ENCODE measurements around the gene MYH15. TPM values are rescaled to one million over a fixed set of nuclear protein-coding genes. Genes with fewer than 3 reads are reported as not detected.

The MYH15 gene
- total RNA-seq, 6 donors from 2014 or later: 0.20 to 7.3 (median 0.93) TPM

DNA sequence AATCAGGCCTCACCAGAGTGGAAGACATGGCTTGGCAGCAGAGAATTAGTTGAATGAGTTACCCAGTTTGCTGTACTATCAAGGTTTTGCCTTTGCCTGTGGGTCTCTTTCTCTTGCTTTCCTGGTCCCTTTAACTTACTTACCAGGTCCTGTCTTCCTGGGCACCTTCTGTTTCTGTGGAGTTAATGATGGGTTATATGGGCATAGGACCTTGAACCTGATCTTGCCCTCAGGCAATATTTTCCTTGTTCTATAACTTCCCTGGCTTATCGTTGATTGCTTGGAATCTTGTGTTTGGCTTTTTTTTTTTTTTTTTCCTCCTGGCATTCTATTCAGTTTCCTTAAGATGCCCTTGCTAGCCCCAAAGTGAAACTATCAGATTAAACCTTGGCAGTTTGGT, 107.2 kb downstream of the MYH15 start:
- H3K9me3 ChIP-seq: no peaks in the 10 kb centered on the region
- H3K27ac ChIP-seq: no peak overlapping the region
- no peaks in the 10 kb centered on the region for H3K27me3 ChIP-seq
- H3K36me3 ChIP-seq: no peaks in the 10 kb centered on the region
- TF ChIP-seq EP300 (IDR thresholded peaks at IDR 0.05): no peak
- TF ChIP-seq POLR2AphosphoS5 (IDR thresholded peaks at IDR 0.05): no peak
- TF ChIP-seq, protein P1, sequence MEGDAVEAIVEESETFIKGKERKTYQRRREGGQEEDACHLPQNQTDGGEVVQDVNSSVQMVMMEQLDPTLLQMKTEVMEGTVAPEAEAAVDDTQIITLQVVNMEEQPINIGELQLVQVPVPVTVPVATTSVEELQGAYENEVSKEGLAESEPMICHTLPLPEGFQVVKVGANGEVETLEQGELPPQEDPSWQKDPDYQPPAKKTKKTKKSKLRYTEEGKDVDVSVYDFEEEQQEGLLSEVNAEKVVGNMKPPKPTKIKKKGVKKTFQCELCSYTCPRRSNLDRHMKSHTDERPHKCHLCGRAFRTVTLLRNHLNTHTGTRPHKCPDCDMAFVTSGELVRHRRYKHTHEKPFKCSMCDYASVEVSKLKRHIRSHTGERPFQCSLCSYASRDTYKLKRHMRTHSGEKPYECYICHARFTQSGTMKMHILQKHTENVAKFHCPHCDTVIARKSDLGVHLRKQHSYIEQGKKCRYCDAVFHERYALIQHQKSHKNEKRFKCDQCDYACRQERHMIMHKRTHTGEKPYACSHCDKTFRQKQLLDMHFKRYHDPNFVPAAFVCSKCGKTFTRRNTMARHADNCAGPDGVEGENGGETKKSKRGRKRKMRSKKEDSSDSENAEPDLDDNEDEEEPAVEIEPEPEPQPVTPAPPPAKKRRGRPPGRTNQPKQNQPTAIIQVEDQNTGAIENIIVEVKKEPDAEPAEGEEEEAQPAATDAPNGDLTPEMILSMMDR (IDR thresholded peaks at IDR 0.05): no peak
- TF ChIP-seq POLR2A (IDR thresholded peaks at IDR 0.05): no peak
- DNase-seq (no peak), ATAC-seq (ENCODE audit: low FRiP score in 2 of 2) (no peak)
- no peak overlapping the region for H3K4me3 ChIP-seq
- 38 to 47% methylated on average over 1 of the region's 1 CpG for WGBS, 2 donors
- peaks cover 0 to 18% (median 7%) of the 10 kb centered on the region in 4 donors for H3K4me1 ChIP-seq

DNA sequence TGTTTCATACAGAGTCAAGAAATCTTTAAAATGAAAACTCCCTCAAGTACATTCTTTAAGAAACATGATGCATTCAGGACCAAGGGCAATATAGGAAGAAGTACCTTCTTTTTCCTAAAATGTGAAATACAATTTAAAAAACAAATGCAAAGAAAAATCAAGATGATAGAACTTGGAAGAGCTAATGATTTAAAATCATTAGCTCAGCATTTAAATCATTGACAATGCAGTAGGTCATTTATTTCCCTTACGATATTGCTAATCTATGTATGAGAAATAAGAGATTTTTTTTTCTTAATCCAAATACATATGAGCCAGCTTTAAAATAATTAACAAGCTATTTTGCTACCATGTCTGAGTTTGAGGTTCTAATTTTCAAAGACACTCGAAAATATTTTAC, 108.6 kb downstream of the MYH15 start:
- no peak for TF ChIP-seq POLR2A (IDR thresholded peaks at IDR 0.05)
- TF ChIP-seq, protein P1 (IDR thresholded peaks at IDR 0.05): no peak
- no peak for TF ChIP-seq EP300 (IDR thresholded peaks at IDR 0.05)
- no peak for TF ChIP-seq POLR2AphosphoS5 (IDR thresholded peaks at IDR 0.05)
- Histone ChIP-seq H3K4me3 (no peak overlapping the region), H3K4me1 (peaks cover 0 to 7% (median 3%) of the 10 kb centered on the region in 4 donors), H3K36me3 (no peaks in the 10 kb centered on the region), H3K9me3 (no peaks in the 10 kb centered on the region), H3K27me3 (no peaks in the 10 kb centered on the region), H3K27ac (no peak overlapping the region)
- 93 to 95% methylated on average over 2 of the region's 2 CpGs for WGBS, 2 donors
- ATAC-seq (ENCODE audit: low FRiP score in 2 of 2) (no peak), DNase-seq (no peak)

DNA sequence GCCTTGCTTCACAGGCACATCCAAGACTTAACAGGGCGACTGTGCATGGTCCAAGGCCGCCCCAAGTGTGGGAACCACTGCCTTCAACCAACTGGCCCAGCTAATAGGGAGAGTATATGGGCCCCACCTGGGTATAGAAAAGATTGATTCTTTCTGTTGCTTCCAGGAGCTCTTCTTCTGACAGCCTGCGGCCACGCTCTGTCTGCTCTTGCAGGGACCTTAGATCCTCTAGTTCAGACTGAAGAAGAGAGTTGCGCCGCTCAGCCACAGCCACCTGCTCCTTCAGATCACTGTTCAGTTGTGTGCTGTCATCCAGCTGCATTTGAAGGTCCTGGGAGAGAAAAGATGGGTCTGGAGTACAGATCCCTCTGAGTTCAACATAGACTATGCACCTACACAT, 111.9 kb downstream of the MYH15 start:
- TF ChIP-seq EP300 (IDR thresholded peaks at IDR 0.05): no peak
- ATAC-seq (ENCODE audit: low FRiP score in 2 of 2) (peak in 1 of 2 donors; percentile 27), DNase-seq (no peak)
- H3K27ac ChIP-seq: no peak overlapping the region
- 94 to 100% methylated on average over 6 of the region's 6 CpGs for WGBS, 2 donors
- H3K27me3 ChIP-seq: no peaks in the 10 kb centered on the region
- H3K4me1 ChIP-seq: no peaks in the 10 kb centered on the region
- no peaks in the 10 kb centered on the region for H3K36me3 ChIP-seq
- H3K9me3 ChIP-seq: no peaks in the 10 kb centered on the region
- no peak overlapping the region for H3K4me3 ChIP-seq

DNA sequence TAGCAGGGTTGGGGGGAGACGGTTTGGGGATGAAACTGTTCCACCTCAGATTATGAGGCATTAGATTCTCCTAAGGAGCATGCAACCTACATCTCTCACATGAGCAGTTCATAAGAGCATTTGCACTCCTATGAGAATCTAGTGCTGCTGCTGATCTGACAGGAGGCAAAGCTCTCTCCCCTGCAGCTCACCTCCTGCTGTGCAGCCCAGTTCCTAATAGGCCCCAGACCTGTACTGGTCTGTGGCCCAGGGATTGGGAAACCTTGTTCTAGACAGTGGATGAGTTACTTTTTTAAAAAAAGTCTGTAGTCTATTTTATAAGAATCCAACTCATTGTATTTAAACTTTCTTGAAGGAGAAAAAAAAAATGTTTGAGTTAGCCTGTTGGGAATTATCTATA, 114.1 kb downstream of the MYH15 start:
- no peak overlapping the region for H3K4me3 ChIP-seq
- H3K27ac ChIP-seq: no peak overlapping the region
- H3K9me3 ChIP-seq: no peaks in the 10 kb centered on the region
- no peaks in the 10 kb centered on the region for H3K4me1 ChIP-seq
- WGBS, 2 donors: 86 to 87% methylated on average over 1 of the region's 1 CpG
- no peak for ATAC-seq (ENCODE audit: low FRiP score in 2 of 2)
- no peaks in the 10 kb centered on the region for H3K36me3 ChIP-seq
- DNase-seq: no peak
- no peak for TF ChIP-seq EP300 (IDR thresholded peaks at IDR 0.05)
- no peak for TF ChIP-seq POLR2A (IDR thresholded peaks at IDR 0.05)
- TF ChIP-seq POLR2AphosphoS5 (IDR thresholded peaks at IDR 0.05): no peak
- TF ChIP-seq, protein P1 (IDR thresholded peaks at IDR 0.05): no peak
- no peaks in the 10 kb centered on the region for H3K27me3 ChIP-seq

DNA sequence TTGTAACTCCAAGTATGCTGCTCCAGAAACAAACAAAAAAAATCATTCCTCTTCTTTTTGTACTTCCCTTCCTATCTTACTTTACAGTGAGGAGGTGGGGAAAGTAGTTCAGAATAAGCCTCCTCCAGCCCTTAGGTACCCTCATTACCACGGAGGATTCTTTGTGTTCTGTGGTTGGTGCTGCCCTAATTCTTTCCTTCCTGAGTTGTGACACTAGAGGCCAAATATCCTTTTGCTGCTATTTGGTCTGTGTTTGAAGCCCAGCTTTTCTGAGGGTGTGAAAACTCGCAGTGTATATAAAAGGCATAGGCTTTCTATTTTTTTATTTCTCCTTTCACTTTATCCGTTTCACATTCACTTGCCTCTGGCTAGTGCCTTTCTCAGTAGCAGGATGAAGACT, 115.8 kb downstream of the MYH15 start:
- H3K4me1 ChIP-seq: no peaks in the 10 kb centered on the region
- no peak for ATAC-seq (ENCODE audit: low FRiP score in 2 of 2)
- TF ChIP-seq, protein P1 (IDR thresholded peaks at IDR 0.05): no peak
- TF ChIP-seq EP300 (IDR thresholded peaks at IDR 0.05) (no peak), POLR2A (IDR thresholded peaks at IDR 0.05) (no peak), POLR2AphosphoS5 (IDR thresholded peaks at IDR 0.05) (no peak)
- H3K36me3 ChIP-seq: no peaks in the 10 kb centered on the region
- DNase-seq: no peak
- no peak overlapping the region for H3K27ac ChIP-seq
- H3K4me3 ChIP-seq: no peak overlapping the region
- no peaks in the 10 kb centered on the region for H3K27me3 ChIP-seq
- 56 to 72% methylated on average over 3 of the region's 3 CpGs for WGBS, 2 donors
- H3K9me3 ChIP-seq: no peaks in the 10 kb centered on the region

All from upper lobe of left lung (tissue), 6 donors.